K562 (cell line): ENCODE results near the gene AMPD3. TPM values are rescaled to one million over a fixed set of nuclear protein-coding genes. Genes with fewer than 3 reads are reported as not detected.

Experiments
- ATF1 ChIP-seq, 2 experiments: fragments of 450-650 bp in 1 of 2; IDR thresholded peaks; 2 replicates each; pipeline ENCODE4 v1.6.1; 2016; ENCODE audit warnings: missing compliant biosample characterization in 1 of 2, missing genetic modification characterization in 1 of 2
- GABPB1 ChIP-seq: sonication (generic); formaldehyde crosslinking; IDR thresholded peaks from 2 replicates; pipeline ENCODE4 v1.8.0; 2022; ENCODE audit warnings: mild to moderate bottlenecking, missing genetic modification reagents
- HDAC6 ChIP-seq: IDR thresholded peaks from 2 replicates; pipeline ENCODE4 v1.6.1; 2012; ENCODE audit warnings: low read depth, mild to moderate bottlenecking, control low read depth, inconsistent platforms, low read length, moderate library complexity
- HMG20B ChIP-seq: fragments of 250-450 bp; sonication (Bioruptor Pico); IDR thresholded peaks from 2 replicates; pipeline ENCODE4 v1.5.0; 2021; ENCODE audit warnings: mild to moderate bottlenecking
- MAFG ChIP-seq: fragments of 450-650 bp; conservative IDR thresholded peaks from 2 replicates; pipeline ENCODE4 v1.6.1; 2016; ENCODE audit warnings: missing genetic modification characterization, missing compliant biosample characterization
- MEF2A ChIP-seq: IDR thresholded peaks from 2 replicates; pipeline ENCODE4 v1.6.1; 2011; ENCODE audit warnings: low read depth, mild to moderate bottlenecking, low read length, moderate library complexity; ENCODE audit not compliant: control insufficient read depth
- MEIS2 ChIP-seq: fragments of 450-650 bp; IDR thresholded peaks from 2 replicates; pipeline ENCODE4 v1.6.1; 2014; ENCODE audit warnings: mild to moderate bottlenecking; ENCODE audit not compliant: partially characterized antibody
- MYC ChIP-seq, 2 experiments: fragments of 250-450 bp in 1 of 2; sonication (Bioruptor Pico) in 1 of 2; IDR thresholded peaks; 2 replicates each; pipeline versions ENCODE4 v1.5.1 to v1.6.1; 2012 to 2021; ENCODE audit warnings: low read depth in 2 of 2, borderline replicate concordance in 1 of 2, improper control_type of control experiment in 1 of 2, low read length in 1 of 2, mild to moderate bottlenecking in 1 of 2, moderate library complexity in 1 of 2
- NFATC3 ChIP-seq: fragments of 450-650 bp; IDR thresholded peaks from 2 replicates; pipeline ENCODE4 v1.6.1; 2017; ENCODE audit warnings: mild to moderate bottlenecking
- NFIC ChIP-seq: fragments of 450-650 bp; IDR thresholded peaks from 2 replicates; pipeline ENCODE4 v1.6.1; 2017; ENCODE audit warnings: mild to moderate bottlenecking, inconsistent platforms
- PML ChIP-seq: IDR thresholded peaks from 2 replicates; pipeline ENCODE4 v1.6.1; 2012; ENCODE audit warnings: low read length, inconsistent platforms
- PTBP1 ChIP-seq: fragments of 200-400 bp; formaldehyde crosslinking; IDR thresholded peaks from 2 replicates; pipeline ENCODE4 v1.6.1; 2017; ENCODE audit warnings: low read depth, low read length
- RAD21 ChIP-seq, 2 experiments: fragments of 250-450 bp in 1 of 2; fragments of 450-650 bp in 1 of 2; sonication (Bioruptor Pico) in 1 of 2; formaldehyde crosslinking in 1 of 2; IDR thresholded peaks in 1 of 2; conservative IDR thresholded peaks in 1 of 2; 2 replicates each; pipeline versions ENCODE4 v1.4.0 to v1.8.0; 2020 to 2022; ENCODE audit warnings: mild to moderate bottlenecking in 2 of 2, moderate library complexity in 1 of 2
- RBM25 ChIP-seq: fragments of 200-400 bp; formaldehyde crosslinking; IDR thresholded peaks from 2 replicates; pipeline ENCODE4 v1.6.1; 2018; ENCODE audit warnings: low read length, low read depth, moderate library complexity; ENCODE audit not compliant: severe bottlenecking
- SMC3 ChIP-seq: conservative IDR thresholded peaks from 2 replicates; pipeline ENCODE4 v1.6.1; 2011; ENCODE audit warnings: low read depth, low read length, improper control_type of control experiment; ENCODE audit not compliant: insufficient read depth
- SRSF9 ChIP-seq: fragments of 200-400 bp; formaldehyde crosslinking; IDR thresholded peaks from 2 replicates; pipeline ENCODE4 v1.6.1; 2017; ENCODE audit warnings: low read depth, low read length, borderline replicate concordance
- STAT5B ChIP-seq: fragments of 250-450 bp; sonication (Bioruptor Pico); IDR thresholded peaks from 2 replicates; pipeline ENCODE4 v1.8.0; 2021; ENCODE audit warnings: mild to moderate bottlenecking, inconsistent platforms
- TARDBP ChIP-seq: fragments of 450-650 bp; IDR thresholded peaks from 2 replicates; pipeline ENCODE4 v1.6.1; 2016
- TRIM28 ChIP-seq: fragments of 450-650 bp; IDR thresholded peaks from 2 replicates; pipeline ENCODE4 v1.6.1; 2017
- WHSC1 ChIP-seq: IDR thresholded peaks from one replicate; pipeline ENCODE4 v1.6.1; 2012; ENCODE audit warnings: low read length, control low read depth, inconsistent platforms
- YY1 ChIP-seq, 3 experiments: IDR thresholded peaks; 2 replicates each; pipeline ENCODE4 v1.6.1; 2011; ENCODE audit warnings: low read length in 2 of 3, mild to moderate bottlenecking in 2 of 3, moderate library complexity in 2 of 3, borderline replicate concordance in 1 of 3, control low read depth in 1 of 3, low read depth in 1 of 3; ENCODE audit not compliant: insufficient read depth in 3 of 3, insufficient replicate concordance in 2 of 3, control insufficient read depth in 1 of 3, insufficient read length in 1 of 3; ENCODE audit errors: extremely low read depth in 1 of 3
- ZNF282 ChIP-seq: sonication (generic); formaldehyde crosslinking; IDR thresholded peaks from 2 replicates; pipeline ENCODE4 v1.8.1; 2023; ENCODE audit warnings: missing genetic modification reagents
- ZNF3 ChIP-seq: fragments of 250-450 bp; sonication (Bioruptor Pico); IDR thresholded peaks from 2 replicates; pipeline ENCODE4 v1.5.0; 2021; ENCODE audit warnings: mild to moderate bottlenecking, moderate library complexity
- ZNF512 ChIP-seq: IDR thresholded peaks from 2 replicates; pipeline ENCODE4 v1.6.1; 2016; ENCODE audit warnings: missing genetic modification characterization, missing compliant biosample characterization
- ZNF699 ChIP-seq: fragments of 250-450 bp; sonication (Bioruptor Pico); IDR thresholded peaks from 2 replicates; pipeline ENCODE4 v1.8.0; 2021; ENCODE audit warnings: mild to moderate bottlenecking, moderate library complexity; ENCODE audit not compliant: insufficient replicate concordance
- polyA plus RNA-seq, 8 experiments: library from polyadenylated mRNA; depleted of rRNA in 4 of 8; stranded (reverse) in 5 of 8; unstranded in 3 of 8; fragments of >200 nt; fragmentation: Nextera tagmentation in 2 of 8; fragmentation: Illumina TruSeq in 1 of 8; extraction: Ambion mirVana in 2 of 8; extraction: Trizol in 1 of 8; gene quantifications; 2 replicates each; pipeline versions ENCODE4 v1.2.1 to v1.2.3, GENCODE V29; 2011 to 2014; ENCODE audit warnings: inconsistent platforms in 1 of 8, missing spikeins in 1 of 8
- total RNA-seq, 7 experiments: library from RNA; depleted of rRNA in 6 of 7; stranded (reverse); fragments of >200 nt in 6 of 7; fragmentation: Illumina TruSeq in 2 of 7; extraction: Trizol in 2 of 7; gene quantifications; 2 replicates each; pipeline versions ENCODE4 v1.2.1 to v1.2.3, GENCODE V29; 2011 to 2021; ENCODE audit warnings: low replicate concordance in 1 of 7

The AMPD3 gene
- total and polyA plus RNA-seq, 9 of the 15 experiments (the other 6 are each of a cell fraction or from before 2014, with no cell fraction given): 4.4 to 23.6 (median 11.2) TPM

GRCh38 chr11:10455637-10456487, 798 bp downstream of the AMPD3 start (continued):
- TF ChIP-seq MYC (IDR thresholded peaks at IDR 0.05; ENCODE audit: low read depth, low read length) (peak; percentile 52; the same call in 1 of the 2 replicates), MYC (CRISPR knock-in tag; IDR thresholded peaks at IDR 0.05; ENCODE audit: borderline replicate concordance, low read depth) (no peak), MAFG (tag) (no peak), WHSC1 (no peak), GABPB1 (CRISPR knock-in tag) (peak; percentile 47; the same call in 1 of the 2 replicates), MEF2A (peak; percentile 23; the same call in 1 of the 2 replicates), TARDBP (no peak), STAT5B (no peak), TRIM28 (0 out of 2 replicates have a peak, but pooled peaks have one; percentile 14), HDAC6 (no peak), MEIS2 (no peak), RAD21 (CRISPR knock-in tag; conservative IDR thresholded peaks at IDR 0.05 in 1 of 2, IDR thresholded peaks at IDR 0.05 in 1 of 2) (0 out of 4 replicates have a peak, but pooled peaks of 1 of the 2 experiments have one; percentile 6), ZNF3 (CRISPR knock-in tag) (no peak), SMC3 (no peak), HMG20B (CRISPR knock-in tag) (no peak), SRSF9 (no peak), ZNF699 (CRISPR knock-in tag) (no peak), YY1 (IDR thresholded peaks at IDR 0.05; ENCODE audit: borderline replicate concordance in 1 of 3, control insufficient read depth in 1 of 3, extremely low read depth in 1 of 3, insufficient read depth in 3 of 3, insufficient read length in 1 of 3, insufficient replicate concordance in 2 of 3, low read depth in 1 of 3, low read length in 2 of 3) (peak in 2 of 3 experiments; percentile 78 to 93), PML (peak; percentile 66; the same call in 1 of the 2 replicates), ZNF282 (CRISPR knock-in tag) (no peak), RBM25 (no peak), ZNF512 (tag) (no peak), ATF1 (CRISPR knock-in tag; IDR thresholded peaks at IDR 0.05) (no peak), ATF1 (tag; IDR thresholded peaks at IDR 0.05) (peak; percentile 18; the same call in 1 of the 2 replicates), PTBP1 (no peak), NFIC (peak; percentile 53), NFATC3 (no peak)
